ENCODE measurements around the gene RAB28. TPM values are rescaled to one million over a fixed set of nuclear protein-coding genes. Genes with fewer than 3 reads are reported as not detected.

Gene RAB28
- polyA plus RNA-seq, 1 donor, result 16.7 TPM

Other genes starting within 250 kb of the RAB28 start
- gene NKX3-2, start 60.2 kb upstream of the RAB28 start, polyA plus RNA-seq (ENCODE audit: insufficient read length), result 0.06 TPM
- 28.8 TPM for gene BOD1L1, start 143.4 kb upstream of the RAB28 start, polyA plus RNA-seq (ENCODE audit: insufficient read length)

All from hindlimb muscle (tissue), 1 donor.